Measurements from ENCODE around the gene HOXC5. TPM values are rescaled to one million over a fixed set of nuclear protein-coding genes. Genes with fewer than 3 reads are reported as not detected.

HOXC5 gene
- total RNA-seq, 1 experiment from 2014 or later, result not detected

DNA sequence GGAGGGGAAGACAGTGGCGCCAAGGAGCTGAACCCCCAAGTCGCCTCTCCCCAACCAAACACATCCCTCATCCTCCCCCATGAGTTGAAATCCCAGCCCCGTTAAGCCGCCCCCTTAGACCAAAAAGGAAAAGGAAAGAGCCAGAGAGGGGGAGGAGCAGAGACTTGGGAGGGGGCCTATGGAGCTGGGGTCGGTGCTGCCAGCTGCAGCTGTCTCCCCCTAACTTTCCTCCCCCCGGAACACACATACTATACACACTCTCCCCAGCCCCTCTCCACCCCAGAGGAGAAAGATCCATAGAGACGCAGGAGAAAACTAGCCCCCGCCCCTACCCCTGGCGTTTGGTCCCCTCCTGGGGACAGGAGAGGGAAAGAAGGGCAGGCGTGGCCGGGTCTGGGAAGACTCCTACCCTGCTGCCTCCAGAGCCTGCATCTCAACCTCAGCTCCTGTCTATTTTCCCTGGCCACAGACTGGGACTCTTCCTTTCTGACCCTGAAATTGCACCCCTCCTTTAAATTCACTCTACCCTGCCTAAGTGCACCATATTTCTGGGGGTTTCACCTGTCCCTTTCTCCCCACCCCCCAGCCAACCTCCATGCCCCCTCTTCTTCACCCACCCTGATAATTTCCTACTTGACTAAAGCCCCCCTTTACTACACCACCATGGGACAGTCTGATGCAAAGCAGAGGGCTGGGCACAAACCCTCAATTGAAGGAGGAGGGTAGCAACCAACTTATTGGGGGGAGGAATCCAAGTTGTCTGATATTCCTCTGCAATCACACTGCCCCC, 34.5 kb upstream of the HOXC5 start:
- no peak overlapping the region for H4K8ac ChIP-seq (replicated peaks; ENCODE audit: insufficient read length, low read depth, low read length)
- no peak overlapping the region for H2AK5ac ChIP-seq (ENCODE audit: insufficient read length, low read length)
- no peaks in the 10 kb centered on the region for H3K4me1 ChIP-seq (ENCODE audit: insufficient read depth, low read length)
- H2BK5ac ChIP-seq (ENCODE audit: insufficient read length, low read length), result no peak overlapping the region
- no peak overlapping the region for H3K18ac ChIP-seq (ENCODE audit: insufficient read length, low read depth, low read length)
- TF ChIP-seq CTCF (conservative IDR thresholded peaks at IDR 0.05), result no peak
- H3K4me3 Mint-ChIP-seq, result 0 out of 5 replicates have a peak overlapping the region, but pooled peaks of 1 of the 2 experiments have one; percentile 9
- H4K20me1 ChIP-seq (ENCODE audit: control insufficient read depth, insufficient read depth, insufficient read length), result no peaks in the 10 kb centered on the region
- H3K9me3 ChIP-seq (ENCODE audit: control insufficient read depth, low read depth, low read length), result no peaks in the 10 kb centered on the region
- no peak overlapping the region for H3K27ac Mint-ChIP-seq
- H3K27me3 Mint-ChIP-seq (ENCODE audit: low read depth), result peaks cover 100% of the 10 kb centered on the region
- H3K36me3 Mint-ChIP-seq (ENCODE audit: insufficient read depth in 1 of 3, low read depth in 3 of 3), result no peaks in the 10 kb centered on the region
- H3K4me1 Mint-ChIP-seq, result peaks cover 7 to 31% of the 10 kb centered on the region in 2 experiments
- no peak overlapping the region for H3K4ac ChIP-seq (ENCODE audit: low read depth, low read length)
- H3K23ac ChIP-seq (ENCODE audit: insufficient read length, low read depth, low read length), result no peak overlapping the region
- H3K79me1 ChIP-seq (ENCODE audit: insufficient read depth, low read depth, low read length, poor library complexity, severe bottlenecking), result no peaks in the 10 kb centered on the region
- H3K27me3 ChIP-seq (ENCODE audit: insufficient read depth, low read length), result peaks cover 99% of the 10 kb centered on the region
- no peak overlapping the region for H2AFZ ChIP-seq (ENCODE audit: low read length)
- H3K27ac ChIP-seq (ENCODE audit: insufficient read length, low read depth, low read length), result no peak overlapping the region
- no peak overlapping the region for H2BK12ac ChIP-seq (ENCODE audit: insufficient read length, low read depth, low read length)
- no peak overlapping the region for H3K14ac ChIP-seq (ENCODE audit: insufficient read depth, low read length)
- no peak overlapping the region for H2BK20ac ChIP-seq (ENCODE audit: low read depth, low read length, poor library complexity, severe bottlenecking)
- H2BK120ac ChIP-seq (ENCODE audit: low read depth, low read length, poor library complexity, severe bottlenecking), result no peak overlapping the region
- no peak overlapping the region for H3K9ac ChIP-seq (ENCODE audit: extremely low read depth, insufficient read length, low read length)
- DNase-seq, result no peak
- no peak overlapping the region for H3T11ph ChIP-seq (ENCODE audit: low read length)
- no peak overlapping the region for H3K4me2 ChIP-seq (ENCODE audit: insufficient read depth, insufficient read length, low read length)
- H4K91ac ChIP-seq (ENCODE audit: insufficient read length, low read depth, low read length), result no peak overlapping the region
- no peak overlapping the region for H2BK15ac ChIP-seq (ENCODE audit: low read depth, low read length)
- no peak overlapping the region for H4K5ac ChIP-seq (ENCODE audit: insufficient read length, low read depth, low read length)
- H3K9me3 Mint-ChIP-seq, result peaks cover 2 to 3% of the 10 kb centered on the region in 2 experiments; a peak in 3 of 5 replicates
- H3K79me2 ChIP-seq (ENCODE audit: insufficient read depth, low read length), result no peaks in the 10 kb centered on the region
- H3K56ac ChIP-seq (ENCODE audit: insufficient read length, low read depth, low read length), result no peak overlapping the region
- no CpG with 5 or more reads among the region's 11 CpGs for WGBS (ENCODE audit: extremely low coverage, insufficient read length, low lambda C conversion rate)
- no peaks in the 10 kb centered on the region for H3K23me2 ChIP-seq (ENCODE audit: insufficient read length, low read depth, low read length, poor library complexity, severe bottlenecking)
